DOHH2 (cell line): Measurements from ENCODE around the gene KLF2.

Experiments used
- H3F3A ChIP-seq: fragments of 200-600 bp; sonication (generic), shearing (Covaris generic); 2 replicates; pipeline ENCODE4 v1.6.0; 2016; ENCODE audit warnings: antibody characterized with exemption, mild to moderate bottlenecking; ENCODE audit not compliant: control insufficient read depth, insufficient read depth
- H3K27ac ChIP-seq: fragments of 200-600 bp; sonication (generic); 2 replicates; pipeline ENCODE4 v1.5.1; 2014; ENCODE audit warnings: low read depth, mild to moderate bottlenecking, low read length, moderate library complexity
- H3K27me3 ChIP-seq: fragments of 200-600 bp; sonication (generic); 2 replicates; pipeline ENCODE4 v1.6.1; 2014; ENCODE audit warnings: mild to moderate bottlenecking, low read length, mixed read lengths; ENCODE audit not compliant: control insufficient read depth
- H3K36me3 ChIP-seq: fragments of 200-600 bp; sonication (generic); 2 replicates; pipeline ENCODE4 v1.6.1; 2014; ENCODE audit warnings: mild to moderate bottlenecking, low read length, moderate library complexity, mixed read lengths; ENCODE audit not compliant: control insufficient read depth
- H3K4me1 ChIP-seq: fragments of 200-600 bp; sonication (generic); 2 replicates; pipeline ENCODE4 v1.6.1; 2014; ENCODE audit warnings: mild to moderate bottlenecking, low read length, mixed read lengths; ENCODE audit not compliant: control insufficient read depth
- H3K4me2 ChIP-seq: fragments of 200-600 bp; sonication (generic); 2 replicates; pipeline ENCODE4 v1.6.0; 2014; ENCODE audit warnings: mild to moderate bottlenecking, low read length, moderate library complexity
- H3K4me3 ChIP-seq: fragments of 200-600 bp; sonication (generic); 2 replicates; pipeline ENCODE4 v1.5.1; 2014; ENCODE audit warnings: mild to moderate bottlenecking, low read length, mixed read lengths
- H3K79me2 ChIP-seq: fragments of 200-600 bp; sonication (generic); 2 replicates; pipeline ENCODE4 v1.6.1; 2014; ENCODE audit warnings: mild to moderate bottlenecking, low read length, mixed read lengths; ENCODE audit not compliant: control insufficient read depth
- H3K9me2 ChIP-seq: fragments of 200-600 bp; sonication (generic); replicated peaks from 2 replicates; pipeline ENCODE4 v1.6.1; 2014; ENCODE audit warnings: mild to moderate bottlenecking, low read length, mixed read lengths; ENCODE audit not compliant: control insufficient read depth
- H3K9me3 ChIP-seq: fragments of 200-600 bp; sonication (generic); 2 replicates; pipeline ENCODE4 v1.6.1; 2014; ENCODE audit warnings: antibody characterized with exemption, low read length, mixed read lengths; ENCODE audit not compliant: control insufficient read depth, insufficient read depth
- H4K20me1 ChIP-seq: fragments of 200-600 bp; sonication (generic); 2 replicates; pipeline ENCODE4 v1.6.0; 2014; ENCODE audit warnings: low read depth, mild to moderate bottlenecking, antibody characterized with exemption, low read length, moderate library complexity; ENCODE audit not compliant: control insufficient read depth, insufficient read depth
- CTCF ChIP-seq: fragments of 200-600 bp; sonication (generic); IDR thresholded peaks from one replicate; pipeline ENCODE4 v1.5.1; 2014; ENCODE audit warnings: antibody characterized with exemption, mild to moderate bottlenecking, low read depth, low read length; ENCODE audit not compliant: poor library complexity, severe bottlenecking
- EZH2phosphoT487 ChIP-seq: fragments of 200-600 bp; sonication (generic); IDR thresholded peaks from 2 replicates; pipeline ENCODE4 v1.6.1; 2017; ENCODE audit warnings: borderline replicate concordance, mild to moderate bottlenecking, antibody characterized with exemption, low read length, moderate library complexity, mixed read lengths

KLF2 gene

GRCh38 chr19:16325161-16325527, 518 bp downstream of the KLF2 start:
- no peaks in the 10 kb centered on the region for H4K20me1 ChIP-seq
- peaks cover 64% of the 10 kb centered on the region for H3K4me1 ChIP-seq
- peaks cover 20% of the 10 kb centered on the region for H3F3A ChIP-seq
- no peak overlapping the region for H3K27ac ChIP-seq
- TF ChIP-seq CTCF (peak; percentile 54), EZH2phosphoT487 (no peak)
- H3K9me3 ChIP-seq = no peaks in the 10 kb centered on the region
- no peaks in the 10 kb centered on the region for H3K79me2 ChIP-seq
- H3K27me3 ChIP-seq = peaks cover 61% of the 10 kb centered on the region
- no peaks in the 10 kb centered on the region for H3K36me3 ChIP-seq
- H3K4me2 ChIP-seq = peak overlapping the region; percentile 87
- no peaks in the 10 kb centered on the region for H3K9me2 ChIP-seq
- peak overlapping the region; percentile 77 for H3K4me3 ChIP-seq

- H3K36me3 ChIP-seq = no peaks in the 10 kb centered on the region
- no peaks in the 10 kb centered on the region for H4K20me1 ChIP-seq
- no peak overlapping the region for H3K4me3 ChIP-seq
- peaks cover 68% of the 10 kb centered on the region for H3K4me1 ChIP-seq
- no peaks in the 10 kb centered on the region for H3K79me2 ChIP-seq
- peaks cover 61% of the 10 kb centered on the region for H3K27me3 ChIP-seq
- H3K4me2 ChIP-seq = peak overlapping the region; percentile 16; the same call in 1 of the 2 replicates
- TF ChIP-seq CTCF (no peak), EZH2phosphoT487 (peak; percentile 69; the same call in 1 of the 2 replicates)
- H3K9me3 ChIP-seq = no peaks in the 10 kb centered on the region
- H3K9me2 ChIP-seq = no peaks in the 10 kb centered on the region
- H3F3A ChIP-seq = peaks cover 20% of the 10 kb centered on the region
- H3K27ac ChIP-seq = no peak overlapping the region
These were observed 1.2 kb downstream of the KLF2 start for GRCh38 chr19:16325641-16326400.

GRCh38 chr19:16326401-16327168, 2.0 kb downstream of the KLF2 start:
- Histone ChIP-seq H3K9me3 (no peaks in the 10 kb centered on the region), H3K4me3 (no peak overlapping the region), H3K4me1 (peaks cover 66% of the 10 kb centered on the region), H3F3A (peaks cover 20% of the 10 kb centered on the region), H3K36me3 (no peaks in the 10 kb centered on the region), H3K79me2 (no peaks in the 10 kb centered on the region), H3K9me2 (no peaks in the 10 kb centered on the region), H4K20me1 (no peaks in the 10 kb centered on the region), H3K27me3 (peaks cover 60% of the 10 kb centered on the region), H3K4me2 (peak overlapping the region; percentile 16; the same call in 1 of the 2 replicates), H3K27ac (no peak overlapping the region)
- TF ChIP-seq EZH2phosphoT487 (no peak), CTCF (no peak)
